Chondrocyte (in vitro differentiated cells): ENCODE measurements around the gene NDUFA8. TPM values are rescaled to one million over a fixed set of nuclear protein-coding genes. Genes with fewer than 3 reads are reported as not detected.

Experiments
- DNase-seq: peaks from one replicate; pipeline ENCODE4 v3.0.0; 2021; ENCODE audit warnings: mixed read lengths, low spot score
- H3K27ac Mint-ChIP-seq: one replicate; pipeline ENCODE4 v1.8.0; 2021; ENCODE audit warnings: mild to moderate bottlenecking, moderate library complexity, mixed read lengths; ENCODE audit not compliant: unreplicated experiment
- H3K27me3 Mint-ChIP-seq: 2 replicates; pipeline ENCODE4 v1.8.0; 2021; ENCODE audit warnings: low read depth, mixed read lengths
- H3K36me3 Mint-ChIP-seq: 2 replicates; pipeline ENCODE4 v1.8.0; 2021; ENCODE audit warnings: low read depth, mixed read lengths
- H3K4me1 Mint-ChIP-seq: 2 replicates; pipeline ENCODE4 v1.8.0; 2021; ENCODE audit warnings: low read depth, mild to moderate bottlenecking, mixed read lengths
- H3K4me3 Mint-ChIP-seq: one replicate; pipeline ENCODE4 v1.8.0; 2021; ENCODE audit warnings: mild to moderate bottlenecking, moderate library complexity, mixed read lengths; ENCODE audit not compliant: unreplicated experiment
- H3K9me3 Mint-ChIP-seq: 2 replicates; pipeline ENCODE4 v1.8.0; 2021; ENCODE audit warnings: low read depth, mixed read lengths
- CTCF ChIP-seq: fragments of 200-600 bp; sonication (generic); IDR thresholded peaks from 2 replicates; pipeline ENCODE4 v1.5.0; 2021; ENCODE audit warnings: antibody characterized with exemption, mild to moderate bottlenecking, moderate library complexity
- total RNA-seq: library from RNA; stranded (reverse); gene quantifications from 3 replicates; pipeline ENCODE4 v1.2.1, GENCODE V29; 2021

Gene NDUFA8
- total RNA-seq, 1 donor from 2014 or later: 47.9 TPM

GRCh38 chr9:122197882-122198281 lies 38.3 kb upstream of the NDUFA8 start:
- no peak for TF ChIP-seq CTCF
- Mint-ChIP-seq H3K27ac (no peak overlapping the region), H3K9me3 (no peaks in the 10 kb centered on the region), H3K27me3 (peaks cover 31% of the 10 kb centered on the region), H3K4me1 (peaks cover 16% of the 10 kb centered on the region), H3K36me3 (no peaks in the 10 kb centered on the region), H3K4me3 (no peak overlapping the region)
- no peak for DNase-seq

GRCh38 chr9:122197426-122197825 lies 37.8 kb upstream of the NDUFA8 start:
- Mint-ChIP-seq H3K27me3 (peaks cover 36% of the 10 kb centered on the region), H3K4me1 (peaks cover 21% of the 10 kb centered on the region), H3K36me3 (no peaks in the 10 kb centered on the region), H3K4me3 (no peak overlapping the region), H3K9me3 (no peaks in the 10 kb centered on the region), H3K27ac (no peak overlapping the region)
- no peak for DNase-seq
- TF ChIP-seq CTCF: no peak

GRCh38 chr9:122195875-122196274 lies 36.3 kb upstream of the NDUFA8 start:
- DNase-seq: no peak
- H3K36me3 Mint-ChIP-seq: no peaks in the 10 kb centered on the region
- H3K9me3 Mint-ChIP-seq: no peaks in the 10 kb centered on the region
- no peak for TF ChIP-seq CTCF
- no peak overlapping the region for H3K4me3 Mint-ChIP-seq
- H3K27ac Mint-ChIP-seq: no peak overlapping the region
- H3K27me3 Mint-ChIP-seq: peaks cover 47% of the 10 kb centered on the region
- H3K4me1 Mint-ChIP-seq: peaks cover 14% of the 10 kb centered on the region

GRCh38 chr9:122193651-122194050 lies 34.1 kb upstream of the NDUFA8 start:
- DNase-seq: no peak
- Mint-ChIP-seq H3K4me1 (peaks cover 13% of the 10 kb centered on the region), H3K4me3 (no peak overlapping the region), H3K27me3 (peaks cover 45% of the 10 kb centered on the region), H3K27ac (no peak overlapping the region), H3K9me3 (no peaks in the 10 kb centered on the region), H3K36me3 (no peaks in the 10 kb centered on the region)
- no peak for TF ChIP-seq CTCF

- no peaks in the 10 kb centered on the region for H3K36me3 Mint-ChIP-seq
- no peak overlapping the region for H3K4me3 Mint-ChIP-seq
- DNase-seq: no peak
- H3K9me3 Mint-ChIP-seq: no peaks in the 10 kb centered on the region
- H3K4me1 Mint-ChIP-seq: peaks cover 13% of the 10 kb centered on the region
- H3K27me3 Mint-ChIP-seq: peaks cover 38% of the 10 kb centered on the region
- no peak for TF ChIP-seq CTCF
- H3K27ac Mint-ChIP-seq: no peak overlapping the region
These were observed 33.4 kb upstream of the NDUFA8 start for GRCh38 chr9:122192914-122193525.
